Endodermal cell (in vitro differentiated cells): ENCODE results near the gene SLC6A1. TPM values are rescaled to one million over a fixed set of nuclear protein-coding genes. Genes with fewer than 3 reads are reported as not detected.

Experiments
- DNase-seq: peaks from one replicate; pipeline ENCODE4 v3.0.0-alpha.2; 2017
- H3K27ac ChIP-seq: 2 replicates; pipeline ENCODE4 v1.5.1; 2013; ENCODE audit warnings: mild to moderate bottlenecking, low read depth, low read length, moderate library complexity
- H3K27me3 ChIP-seq: 2 replicates; pipeline ENCODE4 v1.6.1; 2013; ENCODE audit warnings: mild to moderate bottlenecking, low read length, moderate library complexity; ENCODE audit not compliant: insufficient read depth, control insufficient read depth, poor library complexity, severe bottlenecking
- H3K36me3 ChIP-seq: 2 replicates; pipeline ENCODE4 v1.7.0; 2013; ENCODE audit warnings: mild to moderate bottlenecking, low read length, moderate library complexity; ENCODE audit not compliant: control insufficient read depth, insufficient read depth
- H3K4me1 ChIP-seq: one replicate; pipeline ENCODE4 v1.7.0; 2013; ENCODE audit warnings: low read length; ENCODE audit not compliant: control insufficient read depth, insufficient read depth
- H3K4me3 ChIP-seq: 2 replicates; pipeline ENCODE4 v1.5.1; 2013; ENCODE audit warnings: mild to moderate bottlenecking, low read length, moderate library complexity
- H3K9ac ChIP-seq: 2 replicates; pipeline ENCODE4 v1.6.1; 2013; ENCODE audit warnings: mild to moderate bottlenecking, low read length, moderate library complexity; ENCODE audit not compliant: poor library complexity, severe bottlenecking; ENCODE audit errors: extremely low read depth
- H3K9me3 ChIP-seq: 2 replicates; pipeline ENCODE4 v1.6.1; 2013; ENCODE audit warnings: mild to moderate bottlenecking, low read length, moderate library complexity; ENCODE audit not compliant: control insufficient read depth
- H3K27ac Mint-ChIP-seq: 2 replicates; pipeline ENCODE4 v1.8.0; 2020; ENCODE audit warnings: mixed read lengths
- H3K27me3 Mint-ChIP-seq: 2 replicates; pipeline ENCODE4 v1.8.0; 2021; ENCODE audit warnings: mild to moderate bottlenecking, mixed read lengths; ENCODE audit not compliant: insufficient read depth
- H3K36me3 Mint-ChIP-seq: 2 replicates; pipeline ENCODE4 v1.8.0; 2020; ENCODE audit warnings: low read depth, mixed read lengths
- H3K4me1 Mint-ChIP-seq: 2 replicates; pipeline ENCODE4 v1.8.0; 2020; ENCODE audit warnings: mixed read lengths
- H3K4me3 Mint-ChIP-seq: 2 replicates; pipeline ENCODE4 v1.8.0; 2020; ENCODE audit warnings: mild to moderate bottlenecking, moderate library complexity, mixed read lengths
- H3K9me3 Mint-ChIP-seq: 2 replicates; pipeline ENCODE4 v1.8.0; 2020; ENCODE audit warnings: mild to moderate bottlenecking, mixed read lengths
- CTCF ChIP-seq: fragments of 200-600 bp; sonication (generic); conservative IDR thresholded peaks from 2 replicates; pipeline ENCODE4 v1.5.0; 2021; ENCODE audit warnings: antibody characterized with exemption, mild to moderate bottlenecking
- WGBS, 2 experiments: methylation state at CpG; one replicate each; pipeline versions ENCODE4 v1.1.5 to v1.1.7; 2013; ENCODE audit warnings: missing lambda C conversion rate in 2 of 2, mixed read lengths in 1 of 2; ENCODE audit not compliant: insufficient coverage in 1 of 2, insufficient read length in 1 of 2; 5-methylcytosine and 5-hydroxymethylcytosine counted together
- total RNA-seq, 2 donors: library from RNA; stranded (reverse); fragmentation: NEBNext Ultra II Directional in 1 of 2; extraction: Animal tissue kit (Norgen Biotek cat#: 25700) in 1 of 2; gene quantifications; 2 replicates in 1 of 2; 3 replicates in 1 of 2; pipeline ENCODE4 v1.2.1, GENCODE V29; 2021

Gene SLC6A1
- total RNA-seq, 2 donors from 2014 or later = 0.42 to 3.6 TPM

GRCh38 chr3:11024181-11024580 is 31.6 kb downstream of the SLC6A1 start:
- DNase-seq = no peak
- Histone ChIP-seq H3K4me3 (no peak overlapping the region), H3K4me1 (no peaks in the 10 kb centered on the region), H3K27me3 (peaks cover 6% of the 10 kb centered on the region), H3K27ac (no peak overlapping the region), H3K9ac (no peak overlapping the region), H3K36me3 (no peaks in the 10 kb centered on the region), H3K9me3 (peaks cover 5% of the 10 kb centered on the region)
- Mint-ChIP-seq H3K27me3 (peaks cover 4% of the 10 kb centered on the region), H3K27ac (no peak overlapping the region), H3K9me3 (peaks cover 41% of the 10 kb centered on the region), H3K4me3 (no peak overlapping the region), H3K4me1 (no peaks in the 10 kb centered on the region), H3K36me3 (peaks cover 37% of the 10 kb centered on the region)
- TF ChIP-seq CTCF = no peak
- WGBS, 2 experiments = 91 to 100% methylated on average over 3 to 4 of the region's 4 CpGs

GRCh38 chr3:11029948-11030347 is 37.4 kb downstream of the SLC6A1 start:
- Mint-ChIP-seq H3K27me3 (peaks cover 9% of the 10 kb centered on the region), H3K36me3 (peaks cover 38% of the 10 kb centered on the region), H3K4me3 (no peak overlapping the region), H3K9me3 (peaks cover 40% of the 10 kb centered on the region), H3K27ac (no peak overlapping the region), H3K4me1 (no peaks in the 10 kb centered on the region)
- Histone ChIP-seq H3K27ac (no peak overlapping the region), H3K9ac (no peak overlapping the region), H3K4me1 (no peaks in the 10 kb centered on the region), H3K4me3 (no peak overlapping the region), H3K27me3 (no peaks in the 10 kb centered on the region), H3K36me3 (no peaks in the 10 kb centered on the region), H3K9me3 (peaks cover 5% of the 10 kb centered on the region)
- DNase-seq = no peak
- no peak for TF ChIP-seq CTCF
- 83 to 91% methylated on average over 1 to 3 of the region's 3 CpGs for WGBS, 2 experiments

GRCh38 chr3:11033871-11034270 is 41.3 kb downstream of the SLC6A1 start:
- 85 to 100% methylated on average over 1 to 3 of the region's 3 CpGs for WGBS, 2 experiments
- no peak overlapping the region for H3K27ac ChIP-seq
- H3K27me3 Mint-ChIP-seq = peaks cover 4% of the 10 kb centered on the region
- peaks cover 8% of the 10 kb centered on the region for H3K36me3 Mint-ChIP-seq
- no peak overlapping the region for H3K4me3 Mint-ChIP-seq
- H3K9me3 Mint-ChIP-seq = peaks cover 3% of the 10 kb centered on the region
- no peak for DNase-seq
- no peak overlapping the region for H3K27ac Mint-ChIP-seq
- no peaks in the 10 kb centered on the region for H3K4me1 ChIP-seq
- H3K9ac ChIP-seq = no peak overlapping the region
- TF ChIP-seq CTCF = no peak
- H3K36me3 ChIP-seq = no peaks in the 10 kb centered on the region
- no peaks in the 10 kb centered on the region for H3K9me3 ChIP-seq
- no peaks in the 10 kb centered on the region for H3K4me1 Mint-ChIP-seq
- no peaks in the 10 kb centered on the region for H3K27me3 ChIP-seq
- H3K4me3 ChIP-seq = no peak overlapping the region
